A673 (cell line): ENCODE measurements around the gene JMJD1C. TPM values are rescaled to one million over a fixed set of nuclear protein-coding genes. Genes with fewer than 3 reads are reported as not detected.
A peak's percentile ranks its signal among the peaks of the same experiment; 100 is the strongest.
"Not testable (repeated sequence)": the region's sequence is repeated elsewhere in the genome, so short reads cannot be mapped to it uniquely, and the experiment has no call there.

Experiments
- BruUV-seq: library from RNA; stranded (reverse); fragments of 400-500 nt; replicated peaks from 2 replicates; lab custom pipeline; 2021; lab: Mats Ljungman, UMichigan
- CTCF ChIA-PET: fragments of 300-600 bp; sonication (Branson Sonifier 250); formaldehyde crosslinking; loops from one replicate; lab custom pipeline; 2022; ENCODE audit warnings: antibody characterized with exemption; lab: Charles Lee
- POLR2A ChIA-PET: fragments of 300-600 bp; sonication (Branson Sonifier 250); formaldehyde crosslinking; loops from one replicate; lab custom pipeline; 2022; ENCODE audit warnings: antibody characterized with exemption; ENCODE audit not compliant: low non-redundant PET; lab: Charles Lee
- DNase-seq: peaks from one replicate; pipeline ENCODE4 v3.0.0-alpha.2; 2015; ENCODE audit warnings: low spot score
- H3K27ac ChIP-seq: fragments of 200-600 bp; sonication (generic); 2 replicates; pipeline ENCODE4 v1.5.1; 2016; ENCODE audit warnings: mixed run types, low read depth, mild to moderate bottlenecking, mixed read lengths, antibody characterized with exemption, low read length; ENCODE audit not compliant: poor library complexity, severe bottlenecking
- H3K27me3 ChIP-seq: fragments of 200-600 bp; sonication (generic); replicated peaks from 2 replicates; pipeline ENCODE4 v1.6.1; 2017; ENCODE audit warnings: mixed run types, low read depth, mild to moderate bottlenecking, mixed read lengths, antibody characterized with exemption, low read length; ENCODE audit not compliant: insufficient read depth, poor library complexity
- H3K36me3 ChIP-seq: fragments of 200-600 bp; sonication (generic); 2 replicates; pipeline ENCODE4 v1.6.1; 2016; ENCODE audit warnings: mixed run types, mild to moderate bottlenecking, mixed read lengths, antibody characterized with exemption, low read length; ENCODE audit not compliant: insufficient read depth, poor library complexity, severe bottlenecking
- H3K4me1 ChIP-seq: fragments of 200-600 bp; sonication (generic); 2 replicates; pipeline ENCODE4 v1.6.1; 2017; ENCODE audit warnings: mixed run types, mild to moderate bottlenecking, mixed read lengths, antibody characterized with exemption, low read length; ENCODE audit not compliant: insufficient read depth, poor library complexity, severe bottlenecking
- H3K4me3 ChIP-seq: fragments of 200-600 bp; sonication (generic); 2 replicates; pipeline ENCODE4 v1.5.1; 2016; ENCODE audit warnings: low read depth, mixed run types, mild to moderate bottlenecking, mixed read lengths, low read length; ENCODE audit not compliant: poor library complexity, severe bottlenecking
- H3K9me3 ChIP-seq: fragments of 200-600 bp; sonication (generic); 2 replicates; pipeline ENCODE4 v1.6.1; 2016; ENCODE audit warnings: mixed run types, low read depth, mild to moderate bottlenecking, mixed read lengths, antibody characterized with exemption, low read length; ENCODE audit not compliant: poor library complexity, severe bottlenecking
- EZH2 ChIP-seq: fragments of 200-600 bp; sonication (generic); IDR thresholded peaks from 2 replicates; pipeline ENCODE4 v1.6.1; 2017; ENCODE audit warnings: borderline replicate concordance, low read depth, mild to moderate bottlenecking, mixed read lengths, antibody characterized with exemption, low read length; ENCODE audit not compliant: poor library complexity, severe bottlenecking
- intact Hi-C: fragments of 100-400 bp; cut with micrococcal nuclease; formaldehyde crosslinking; loops from one replicate; pipeline ENCODE4 v1.10.0; 2022; ENCODE audit not compliant: unreplicated experiment
- total RNA-seq: library from RNA; stranded (reverse); gene quantifications from 2 replicates; pipeline ENCODE4 v1.2.3, GENCODE V29; 2021
- TF ChIP-seq, protein P1 (sequence below): fragments of 300-800, 200-600 bp; sonication (generic); conservative IDR thresholded peaks from 2 replicates; pipeline ENCODE4 v1.5.1; 2017; ENCODE audit warnings: low read depth, mild to moderate bottlenecking, antibody characterized with exemption, low read length, moderate library complexity, mixed read lengths

JMJD1C gene
- total RNA-seq, 1 experiment from 2014 or later = 71.4 TPM

DNA sequence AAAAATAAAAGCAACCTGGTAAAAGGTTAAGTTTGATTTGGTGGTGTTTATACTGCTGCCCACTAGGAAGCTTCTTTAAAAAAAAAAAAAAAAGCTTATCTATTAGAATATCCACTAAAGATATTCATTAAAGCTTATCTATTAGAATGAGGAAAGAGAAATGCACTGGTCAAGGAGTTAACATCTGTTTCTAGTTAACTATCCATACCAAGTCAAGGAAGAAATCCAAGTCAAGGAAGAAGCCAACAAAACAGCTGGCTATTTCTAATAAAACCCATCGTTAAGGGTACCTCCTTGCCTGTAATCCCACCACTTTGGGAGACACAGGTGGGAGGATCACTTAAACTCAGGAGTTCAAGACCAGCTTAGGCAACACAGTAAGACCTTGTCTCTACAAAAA, 82.6 kb downstream of the JMJD1C start:
- Histone ChIP-seq H3K4me1 (peaks cover 6% of the 10 kb centered on the region), H3K36me3 (no peaks in the 10 kb centered on the region), H3K9me3 (peaks cover 3% of the 10 kb centered on the region), H3K27me3 (no peaks in the 10 kb centered on the region), H3K27ac (no peak overlapping the region), H3K4me3 (no peak overlapping the region)
- ChIA-PET CTCF (no interaction called here), POLR2A (interaction anchor here (0.6 kb wide), 1 partner anchor 81 kb away, joined by 5 read pairs; no protein-coding TSS in a partner anchor)
- DNase-seq = no peak
- no TSS peak for BruUV-seq
- intact Hi-C loops = no loop called here
- TF ChIP-seq, protein P1, sequence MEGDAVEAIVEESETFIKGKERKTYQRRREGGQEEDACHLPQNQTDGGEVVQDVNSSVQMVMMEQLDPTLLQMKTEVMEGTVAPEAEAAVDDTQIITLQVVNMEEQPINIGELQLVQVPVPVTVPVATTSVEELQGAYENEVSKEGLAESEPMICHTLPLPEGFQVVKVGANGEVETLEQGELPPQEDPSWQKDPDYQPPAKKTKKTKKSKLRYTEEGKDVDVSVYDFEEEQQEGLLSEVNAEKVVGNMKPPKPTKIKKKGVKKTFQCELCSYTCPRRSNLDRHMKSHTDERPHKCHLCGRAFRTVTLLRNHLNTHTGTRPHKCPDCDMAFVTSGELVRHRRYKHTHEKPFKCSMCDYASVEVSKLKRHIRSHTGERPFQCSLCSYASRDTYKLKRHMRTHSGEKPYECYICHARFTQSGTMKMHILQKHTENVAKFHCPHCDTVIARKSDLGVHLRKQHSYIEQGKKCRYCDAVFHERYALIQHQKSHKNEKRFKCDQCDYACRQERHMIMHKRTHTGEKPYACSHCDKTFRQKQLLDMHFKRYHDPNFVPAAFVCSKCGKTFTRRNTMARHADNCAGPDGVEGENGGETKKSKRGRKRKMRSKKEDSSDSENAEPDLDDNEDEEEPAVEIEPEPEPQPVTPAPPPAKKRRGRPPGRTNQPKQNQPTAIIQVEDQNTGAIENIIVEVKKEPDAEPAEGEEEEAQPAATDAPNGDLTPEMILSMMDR = no peak
- no peak for TF ChIP-seq EZH2

DNA sequence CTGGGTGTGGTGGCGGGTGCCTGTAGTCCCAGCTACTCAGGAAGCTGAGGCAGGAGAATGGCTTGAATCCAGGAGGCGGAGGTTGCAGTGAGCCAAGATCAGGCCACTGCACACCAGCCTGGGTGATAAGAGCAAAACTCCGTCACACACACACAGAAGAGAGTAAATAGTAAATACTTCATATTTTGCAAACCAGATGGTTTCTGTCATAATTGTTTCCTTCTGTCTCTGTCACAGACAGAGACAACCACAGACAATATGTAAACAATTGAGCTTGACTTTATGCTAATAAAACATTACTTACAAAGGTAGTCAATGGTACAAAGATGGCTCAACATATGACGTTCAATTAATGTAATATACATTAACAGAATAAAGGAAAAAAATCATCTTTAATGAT, 83.7 kb downstream of the JMJD1C start:
- CTCF ChIA-PET = no interaction called here
- DNase-seq = no peak
- no TSS peak for BruUV-seq
- Histone ChIP-seq H3K9me3 (no peaks in the 10 kb centered on the region), H3K27me3 (no peaks in the 10 kb centered on the region), H3K4me3 (no peak overlapping the region), H3K27ac (no peak overlapping the region), H3K36me3 (no peaks in the 10 kb centered on the region), H3K4me1 (peaks cover 6% of the 10 kb centered on the region)
- intact Hi-C loops = no loop called here
- POLR2A ChIA-PET = no interaction called here
- TF ChIP-seq EZH2 = no peak
- TF ChIP-seq, protein P1 = no peak

DNA sequence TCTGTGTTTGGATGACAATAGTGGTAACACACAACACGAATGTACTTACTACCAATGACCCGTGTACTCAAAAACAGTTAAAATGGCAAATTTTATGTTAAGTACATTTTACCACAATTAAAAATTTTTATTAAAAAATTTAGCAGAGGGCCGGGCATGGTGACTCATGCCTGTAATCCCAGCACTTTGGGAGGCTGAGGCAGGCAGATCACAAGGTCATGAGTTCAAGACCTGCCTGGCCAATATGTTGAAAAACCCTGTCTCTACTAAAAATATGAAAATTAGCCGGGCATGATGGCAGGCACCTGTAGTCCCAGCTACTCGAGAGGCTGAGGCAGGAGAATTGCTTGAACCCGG, 88.5 kb downstream of the JMJD1C start:
- POLR2A ChIA-PET, BruUV-seq, H3K27me3 ChIP-seq, intact Hi-C loops, H3K9me3 ChIP-seq, H3K4me3 ChIP-seq, H3K27ac ChIP-seq, DNase-seq, H3K36me3 ChIP-seq, CTCF ChIA-PET: not testable (repeated sequence)
- peaks cover 25% of the 10 kb centered on the region for H3K4me1 ChIP-seq

DNA sequence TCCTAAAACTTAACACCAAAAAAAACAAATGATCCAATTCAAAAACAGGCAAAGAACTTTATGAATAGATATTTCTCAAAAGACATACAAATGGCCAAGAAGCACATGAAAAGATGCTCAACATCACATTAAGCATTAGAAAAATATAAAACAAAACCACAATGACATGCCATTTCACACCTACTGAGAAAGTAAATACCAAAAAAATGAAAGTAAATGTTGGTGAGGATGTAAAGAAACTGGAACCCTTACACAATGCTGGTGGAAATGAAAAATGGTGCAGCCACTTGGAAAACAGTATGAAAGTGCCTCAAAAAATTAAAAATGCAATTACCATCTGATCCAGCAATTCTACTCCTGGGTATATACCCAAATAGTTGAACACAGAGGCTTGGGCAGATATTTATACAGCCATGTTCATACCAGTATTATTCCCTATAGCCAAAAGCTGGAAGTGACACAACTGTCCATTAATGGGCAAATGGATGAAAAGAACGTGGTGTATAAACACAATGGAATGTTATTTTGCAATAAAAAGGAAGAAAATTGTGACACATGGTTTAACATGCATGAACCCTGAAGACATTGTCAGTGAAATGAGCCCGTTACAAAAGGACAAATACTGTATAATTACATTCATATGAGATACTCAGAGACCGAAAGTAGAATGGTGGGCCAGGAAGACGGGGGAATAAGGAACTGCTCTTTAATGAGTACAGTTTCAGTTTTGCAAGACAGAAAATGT, 89.0 kb downstream of the JMJD1C start:
- ChIA-PET POLR2A (no interaction called here), CTCF (no interaction called here)
- no peak overlapping the region for H3K4me3 ChIP-seq
- peak; percentile 13 for DNase-seq
- H3K9me3 ChIP-seq = no peaks in the 10 kb centered on the region
- BruUV-seq = no TSS peak
- H3K27ac ChIP-seq = no peak overlapping the region
- H3K4me1 ChIP-seq = peaks cover 25% of the 10 kb centered on the region
- no peaks in the 10 kb centered on the region for H3K36me3 ChIP-seq
- intact Hi-C loops = no loop called here
- TF ChIP-seq EZH2 = no peak
- TF ChIP-seq, protein P1 = no peak
- H3K27me3 ChIP-seq = no peaks in the 10 kb centered on the region
